Activated CD8-positive, alpha-beta T cell treated with anti-CD3 and anti-CD28 coated beads for 36 hours (primary cell): ENCODE results near the gene GANAB. TPM values are rescaled to one million over a fixed set of nuclear protein-coding genes. Genes with fewer than 3 reads are reported as not detected.
"Not testable (repeated sequence)": the region's sequence is repeated elsewhere in the genome, so short reads cannot be mapped to it uniquely, and the experiment has no call there.

Experiments used
- ATAC-seq: fragments of 200-7000 bp; cut with Tn5 transposase; one replicate; pipeline ENCODE4 v1.10.0; 2021; ENCODE audit warnings: mild to moderate bottlenecking, moderate library complexity
- CTCF ChIA-PET: fragments of 350-600 bp; sonication (Branson Sonifier 250); formaldehyde crosslinking; loops from one replicate; lab custom pipeline; 2021; ENCODE audit warnings: antibody characterized with exemption; lab: Charles Lee
- POLR2A ChIA-PET: fragments of 350-600 bp; sonication (Branson Sonifier 250); formaldehyde crosslinking; loops from one replicate; lab custom pipeline; 2021; ENCODE audit warnings: antibody characterized with exemption; lab: Charles Lee
- DNase-seq: peaks from one replicate; pipeline ENCODE4 v3.0.0-alpha.2; 2020
- H3K27ac Mint-ChIP-seq: one replicate; pipeline ENCODE4 v1.8.0; 2021; ENCODE audit warnings: mild to moderate bottlenecking, mixed read lengths
- H3K27me3 Mint-ChIP-seq: one replicate; pipeline ENCODE4 v1.8.0; 2021; ENCODE audit warnings: mixed read lengths
- H3K36me3 Mint-ChIP-seq: one replicate; pipeline ENCODE4 v1.8.0; 2021; ENCODE audit warnings: low read depth, mixed read lengths
- H3K4me1 Mint-ChIP-seq: one replicate; pipeline ENCODE4 v1.8.0; 2021; ENCODE audit warnings: low read depth, mixed read lengths
- H3K4me3 Mint-ChIP-seq: one replicate; pipeline ENCODE4 v1.8.0; 2021; ENCODE audit warnings: mild to moderate bottlenecking, moderate library complexity, mixed read lengths
- H3K9me3 Mint-ChIP-seq: one replicate; pipeline ENCODE4 v1.8.0; 2021; ENCODE audit warnings: mixed read lengths
- intact Hi-C: fragments of 100-400 bp; cut with micrococcal nuclease; formaldehyde crosslinking; loops from one replicate; pipeline ENCODE4 v1.10.0; 2022
- total RNA-seq, 2 experiments: library from RNA; stranded (reverse); gene quantifications; one replicate each; pipeline ENCODE4 v1.2.3, GENCODE V29; 2021
- TF ChIP-seq, protein P1 (sequence below): fragments of 200-600 bp; IDR thresholded peaks from one replicate; pipeline ENCODE4 v1.8.0; 2022; ENCODE audit warnings: antibody characterized with exemption, mild to moderate bottlenecking

The GANAB gene
- total RNA-seq, result 100 to 1,000 TPM; 205 to 217 TPM

DNA sequence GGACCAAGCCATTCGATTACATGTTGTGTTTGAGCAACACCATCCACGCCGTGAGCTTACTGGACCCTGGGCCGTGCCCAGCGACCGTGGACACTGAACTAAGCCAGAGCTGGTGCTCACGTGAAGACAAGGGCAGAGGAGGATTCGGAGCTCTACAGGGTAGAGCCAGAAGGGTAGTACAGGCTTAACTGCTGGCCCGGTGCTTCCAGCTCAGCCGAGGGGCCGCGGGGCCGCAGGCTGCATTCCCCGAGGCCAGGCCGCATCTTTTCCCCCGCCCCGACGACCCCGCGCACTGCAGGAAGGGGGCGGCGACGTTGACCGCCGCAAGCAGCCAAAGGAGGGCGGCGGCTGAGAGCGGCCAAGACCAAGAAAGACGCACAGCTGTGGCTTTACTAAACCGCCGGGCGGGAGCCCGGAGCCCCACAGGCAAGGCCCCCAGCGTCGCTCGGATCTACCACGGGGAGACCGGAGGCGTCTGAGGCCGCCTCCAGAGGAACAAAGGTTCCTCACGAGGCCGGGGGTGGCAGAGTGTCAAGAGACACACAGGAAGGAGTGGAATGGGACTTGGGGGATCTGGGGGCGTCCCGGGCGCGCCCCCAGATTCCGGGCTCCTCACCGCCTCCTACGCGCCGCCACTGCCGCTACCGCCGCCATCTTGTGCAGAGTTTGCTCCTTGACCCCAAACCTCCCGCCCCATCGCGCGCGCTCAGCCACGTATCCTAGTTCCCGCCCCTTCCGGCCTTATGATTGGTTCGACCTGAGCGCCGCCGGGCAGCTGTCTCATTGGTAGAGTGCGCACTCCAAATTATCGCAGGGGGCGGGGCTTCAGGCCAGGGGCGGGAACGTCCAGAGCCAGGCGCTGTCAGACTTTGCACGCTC, at the start of gene GANAB:
Gene GANAB, minus strand, starts transcription at position 668 of the 879 bp plus-strand sequence. Its CDS starts 14 bp downstream, at position 654.
- DNase-seq (peak; percentile 100), ATAC-seq (peak; percentile 98)
- POLR2A ChIA-PET, result interaction anchor here (0.8 to 13.3 kb wide), 15 partner anchors 9 to 209 kb away, joined by 3 to 263 read pairs (median 6); partner anchors contain the start of genes B3GAT3, C11orf98, CSKMT and LBHD1
- TF ChIP-seq, protein P1, sequence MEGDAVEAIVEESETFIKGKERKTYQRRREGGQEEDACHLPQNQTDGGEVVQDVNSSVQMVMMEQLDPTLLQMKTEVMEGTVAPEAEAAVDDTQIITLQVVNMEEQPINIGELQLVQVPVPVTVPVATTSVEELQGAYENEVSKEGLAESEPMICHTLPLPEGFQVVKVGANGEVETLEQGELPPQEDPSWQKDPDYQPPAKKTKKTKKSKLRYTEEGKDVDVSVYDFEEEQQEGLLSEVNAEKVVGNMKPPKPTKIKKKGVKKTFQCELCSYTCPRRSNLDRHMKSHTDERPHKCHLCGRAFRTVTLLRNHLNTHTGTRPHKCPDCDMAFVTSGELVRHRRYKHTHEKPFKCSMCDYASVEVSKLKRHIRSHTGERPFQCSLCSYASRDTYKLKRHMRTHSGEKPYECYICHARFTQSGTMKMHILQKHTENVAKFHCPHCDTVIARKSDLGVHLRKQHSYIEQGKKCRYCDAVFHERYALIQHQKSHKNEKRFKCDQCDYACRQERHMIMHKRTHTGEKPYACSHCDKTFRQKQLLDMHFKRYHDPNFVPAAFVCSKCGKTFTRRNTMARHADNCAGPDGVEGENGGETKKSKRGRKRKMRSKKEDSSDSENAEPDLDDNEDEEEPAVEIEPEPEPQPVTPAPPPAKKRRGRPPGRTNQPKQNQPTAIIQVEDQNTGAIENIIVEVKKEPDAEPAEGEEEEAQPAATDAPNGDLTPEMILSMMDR, result no peak
- CTCF ChIA-PET, result interaction anchor here (0.8 to 1.6 kb wide), 3 partner anchors 35 to 108 kb away, joined by 3 to 4 read pairs (median 3); partner anchors contain the start of gene ZBTB3
- Mint-ChIP-seq H3K4me3 (peak within 1 kb of the TSS; percentile 100), H3K27me3 (no peaks in the 10 kb centered on the region), H3K9me3 (no peaks in the 10 kb centered on the region), H3K4me1 (peaks cover 30% of the 10 kb centered on the region), H3K36me3 (peaks cover 40% of the 10 kb centered on the region), H3K27ac (peak within 1 kb of the TSS; percentile 99)
- intact Hi-C loops, result loop anchor here (5.0 kb wide), 1 partner anchor 34 kb away; the partner anchor contains the start of genes EML3 and ROM1

DNA sequence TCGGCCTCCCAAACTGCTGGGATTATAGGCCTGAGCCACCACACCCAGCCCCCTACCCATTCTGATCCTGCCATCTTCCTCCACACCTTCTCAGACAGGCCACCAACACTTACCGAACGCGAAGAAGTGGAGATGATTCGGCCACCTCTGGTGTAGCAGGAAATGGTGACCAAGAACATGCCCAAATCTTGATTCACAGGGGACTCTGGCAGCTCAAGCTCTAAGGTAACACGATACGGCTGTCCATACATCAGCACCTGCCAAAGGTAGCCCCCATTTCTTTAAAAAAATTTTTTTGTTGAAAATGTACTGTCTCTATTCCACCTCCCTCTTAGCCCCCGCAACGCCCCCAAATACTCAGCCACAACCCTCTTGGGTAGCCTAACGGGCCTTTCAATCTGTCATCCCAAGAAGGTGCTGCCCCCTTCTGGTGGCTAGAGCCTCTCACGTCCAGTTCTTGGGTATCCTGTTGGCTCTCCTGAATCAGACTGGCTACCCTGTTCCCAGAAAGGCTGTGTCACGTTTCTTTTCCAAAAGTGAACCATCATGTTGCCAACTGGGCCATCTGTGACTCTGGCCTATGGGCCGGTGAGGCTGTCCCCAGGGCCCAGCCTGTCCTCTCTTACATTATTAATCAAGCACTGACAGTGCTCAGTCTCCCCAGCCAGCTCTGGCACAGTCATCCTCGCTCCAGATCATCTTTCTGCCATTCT, 48.2 kb upstream of the GANAB start:
- Mint-ChIP-seq H3K4me3 (no peak overlapping the region), H3K27ac (no peak overlapping the region), H3K27me3 (no peaks in the 10 kb centered on the region), H3K36me3 (peaks cover 28% of the 10 kb centered on the region), H3K9me3 (no peaks in the 10 kb centered on the region), H3K4me1 (peaks cover 7% of the 10 kb centered on the region)
- TF ChIP-seq, protein P1, result peak; percentile 92
- ChIA-PET POLR2A (interaction anchor here (0.8 to 2.5 kb wide), 7 partner anchors 11 to 102 kb away, joined by 3 to 9 read pairs (median 4); partner anchors contain the start of genes C11orf98, CSKMT and TMEM223), CTCF (interaction anchor here (0.5 to 6.9 kb wide), 50 partner anchors 9 to 321 kb away, joined by 3 to 79 read pairs (median 4); partner anchors contain the start of genes B3GAT3, C11orf98, CSKMT and GANAB)
- DNase-seq (peak; percentile 87), ATAC-seq (peak; percentile 84)
- intact Hi-C loops, result no loop called here

DNA sequence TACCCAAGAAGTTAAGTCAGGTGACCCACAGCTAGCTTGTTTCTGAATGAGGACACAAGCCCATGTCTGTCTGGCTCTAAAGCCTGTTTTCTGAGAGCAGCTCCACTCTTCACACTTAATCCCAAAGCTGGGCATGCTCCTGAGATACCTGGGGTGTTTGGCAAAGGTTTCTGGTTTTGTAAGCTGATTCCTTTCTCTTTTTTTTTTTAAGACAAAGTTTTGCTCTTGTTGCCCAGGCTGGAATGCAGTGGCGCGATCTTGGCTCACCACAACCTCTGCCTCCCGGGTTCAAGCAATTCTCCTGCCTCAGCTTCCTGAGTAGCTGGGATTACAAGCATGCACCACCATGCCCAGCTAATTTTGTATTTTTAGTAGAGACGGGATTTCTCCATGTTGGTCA, 47.2 kb upstream of the GANAB start:
- ChIA-PET CTCF (interaction anchor here (0.8 to 6.9 kb wide), 29 partner anchors 10 to 309 kb away, joined by 3 to 79 read pairs (median 4); partner anchors contain the start of genes B3GAT3, C11orf98, CSKMT and GANAB), POLR2A (interaction anchor here (0.8 to 2.5 kb wide), 5 partner anchors 12 to 101 kb away, joined by 3 to 9 read pairs (median 4); partner anchors contain the start of genes C11orf98 and CSKMT)
- H3K36me3 Mint-ChIP-seq, result peaks cover 27% of the 10 kb centered on the region
- H3K27me3 Mint-ChIP-seq, ATAC-seq, H3K27ac Mint-ChIP-seq, H3K4me3 Mint-ChIP-seq, intact Hi-C loops, H3K9me3 Mint-ChIP-seq, H3K4me1 Mint-ChIP-seq, DNase-seq: not testable (repeated sequence)

DNA sequence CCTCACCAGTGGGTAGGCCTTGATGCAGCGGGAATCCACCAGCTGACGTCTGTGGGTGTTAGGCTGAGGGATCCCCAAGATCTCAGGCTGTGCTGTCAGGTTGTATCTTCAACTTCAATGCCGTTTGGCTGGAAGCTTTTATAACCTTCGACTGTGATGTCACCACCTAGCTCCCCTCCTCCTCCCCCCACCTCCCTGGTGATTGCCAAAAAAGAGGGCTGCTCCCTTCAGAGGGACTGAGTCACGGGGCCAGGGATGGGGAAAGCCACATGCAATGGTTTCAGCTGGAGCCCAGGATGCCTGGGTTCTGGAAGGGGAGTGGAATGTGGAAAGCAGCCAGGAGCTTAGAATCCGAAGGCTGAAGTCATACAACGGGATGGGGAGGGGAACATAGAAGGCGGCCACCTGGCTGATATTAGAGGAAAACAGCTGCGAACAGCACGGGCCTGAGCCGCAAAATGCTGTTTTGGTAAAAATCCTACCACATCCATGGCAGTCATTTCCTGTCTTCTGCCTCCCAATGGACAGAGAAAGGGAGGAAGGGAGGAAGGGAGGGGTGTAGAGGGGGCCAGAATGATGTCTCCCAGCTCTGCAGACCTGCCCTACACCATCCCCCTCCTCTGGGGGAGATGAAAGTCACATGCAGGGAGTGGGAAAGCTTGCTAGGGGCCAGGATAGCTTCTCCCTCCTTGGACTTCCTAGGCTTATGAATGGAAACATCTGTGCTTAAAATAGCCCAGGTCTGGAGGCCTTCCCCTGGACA, 43.2 kb upstream of the GANAB start, which contains the start of gene LRRN4CL:
Gene LRRN4CL, minus strand, starts transcription at position 110 of the 763 bp plus-strand sequence. CDS start 1,022 bp downstream, outside the sequence.
- Mint-ChIP-seq H3K4me1 (peaks cover 3% of the 10 kb centered on the region), H3K27me3 (peaks cover 11% of the 10 kb centered on the region), H3K9me3 (no peaks in the 10 kb centered on the region), H3K4me3 (no peak within 1 kb of the TSS), H3K27ac (no peak within 1 kb of the TSS), H3K36me3 (peaks cover 23% of the 10 kb centered on the region)
- ChIA-PET POLR2A (interaction anchor here (0.8 to 2.9 kb wide), 8 partner anchors 9 to 25 kb away, joined by 3 to 8 read pairs (median 3); partner anchors contain the start of genes C11orf98, CSKMT, LBHD1 and UQCC3), CTCF (interaction anchor here (0.8 to 6.9 kb wide), 3 partner anchors 8 to 295 kb away, joined by 3 to 79 read pairs (median 4); partner anchors contain the start of gene UBXN1)
- no peak for DNase-seq
- intact Hi-C loops, result no loop called here
- no peak for ATAC-seq
- TF ChIP-seq, protein P1, result no peak
